Stimulated activated CD4-positive, alpha-beta T cell treated with anti-CD3 and anti-CD28 coated beads, Interleukin-1b, Interleukin-23, amount 100 ng/mL, for 1 hour (primary cell): ENCODE measurements around the gene ST8SIA6.
A peak's percentile ranks its signal among the peaks of the same experiment; 100 is the strongest.
"Not testable (repeated sequence)": the region's sequence is repeated elsewhere in the genome, so short reads cannot be mapped to it uniquely, and the experiment has no call there.

Source experiments
- DNase-seq, 2 donors: peaks; one replicate each; pipeline ENCODE4 v3.0.0-alpha.2; 2020; ENCODE audit warnings: low read depth in 2 of 2

ST8SIA6 gene

GRCh38 chr10:17427201-17427600, 27.2 kb downstream of the ST8SIA6 start:
- DNase-seq, result no peak

DNA sequence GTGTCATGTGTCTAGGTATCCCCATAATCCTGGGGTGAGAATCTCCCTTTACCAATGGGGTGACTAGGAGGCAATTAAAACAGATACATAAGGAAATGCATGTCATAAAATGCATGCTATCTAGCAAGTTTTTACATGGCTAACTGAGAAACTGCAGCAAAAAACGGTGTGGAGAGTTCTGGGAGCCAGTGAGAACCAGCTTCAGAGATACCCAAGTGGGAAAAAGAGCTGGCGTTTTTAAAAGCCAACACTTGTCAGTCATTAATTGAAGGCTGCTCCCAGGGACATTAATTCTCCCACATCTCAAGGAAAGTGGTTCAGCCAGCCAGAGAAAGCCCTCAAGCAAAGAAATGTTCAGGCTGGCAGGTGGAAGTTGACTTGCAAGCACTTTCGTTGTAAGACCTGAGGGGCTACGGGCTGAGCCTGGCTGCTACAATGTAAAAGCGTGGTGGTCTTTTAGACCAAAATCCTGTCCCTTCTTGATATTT, 28.1 kb downstream of the ST8SIA6 start:
- DNase-seq, result no peak

DNA sequence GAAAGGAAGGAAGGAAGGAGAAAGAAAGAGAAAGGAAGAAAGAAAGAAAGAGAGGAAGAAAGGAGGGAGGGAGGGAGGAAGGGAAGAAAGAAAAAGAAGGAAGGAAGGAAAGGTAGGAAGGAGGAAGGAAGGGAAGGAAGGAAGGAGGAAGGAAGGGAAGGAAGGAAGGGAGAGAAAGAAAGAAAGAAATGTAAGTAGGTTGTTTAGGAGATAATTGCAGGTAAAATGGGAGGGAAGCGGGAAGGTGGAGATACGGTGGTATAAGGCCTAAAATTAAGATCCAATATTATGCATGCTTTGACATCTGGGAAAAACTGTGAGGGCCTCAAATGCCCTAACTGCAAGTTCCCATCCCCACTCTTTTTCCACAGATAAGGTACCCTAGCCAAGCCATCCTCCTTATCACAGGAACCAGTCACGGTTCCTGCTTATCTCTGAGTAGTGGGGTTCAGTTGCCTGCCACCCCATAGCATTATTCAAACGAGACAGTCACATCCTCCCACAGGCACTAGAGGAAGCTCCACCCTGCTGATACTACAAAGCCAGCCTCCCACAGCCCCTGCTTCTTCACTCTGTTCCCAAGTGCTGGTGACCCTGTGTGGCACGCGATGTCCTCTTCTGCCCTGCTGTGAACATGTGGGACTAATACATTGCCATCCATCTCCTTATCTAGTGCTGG, 28.7 kb downstream of the ST8SIA6 start:
- DNase-seq, result peak in 1 of 2 donors; percentile 15

GRCh38 chr10:17423632-17424186, 30.7 kb downstream of the ST8SIA6 start:
- DNase-seq, result no peak

- DNase-seq, result no peak
Measured at GRCh38 chr10:17422931-17423330, 31.5 kb downstream of the ST8SIA6 start.

GRCh38 chr10:17418249-17418648, 36.1 kb downstream of the ST8SIA6 start:
- no peak for DNase-seq

GRCh38 chr10:17416442-17417211, 37.8 kb downstream of the ST8SIA6 start:
- no peak for DNase-seq

DNA sequence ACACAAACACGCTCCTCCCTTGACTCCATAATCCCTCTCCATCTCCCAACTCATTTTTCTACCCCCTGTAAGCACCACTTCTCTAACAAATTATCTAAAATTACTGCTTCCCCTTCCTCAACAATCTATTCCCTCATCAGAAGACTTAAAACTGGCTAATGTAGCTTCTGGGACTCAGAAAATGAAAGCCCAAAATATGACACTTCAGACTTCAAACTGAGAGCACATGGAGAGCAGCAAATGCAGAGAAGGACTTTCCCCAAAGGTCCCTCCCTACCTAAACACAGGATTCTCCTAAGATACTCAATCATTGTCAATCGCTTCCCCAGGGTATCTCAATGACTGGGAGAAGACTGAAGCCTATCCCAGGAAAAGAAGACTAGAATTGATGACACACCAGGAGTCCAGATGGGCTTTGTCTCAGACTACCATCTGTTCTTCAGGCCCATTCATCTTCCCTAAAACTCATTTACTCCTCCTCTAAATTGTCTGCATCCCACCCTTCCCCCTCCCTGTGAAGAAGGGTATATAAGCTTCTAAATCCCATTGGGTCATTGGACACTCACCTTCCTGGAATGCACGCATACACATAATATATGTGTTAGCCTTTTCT, 39.2 kb downstream of the ST8SIA6 start:
- DNase-seq, result no peak

DNA sequence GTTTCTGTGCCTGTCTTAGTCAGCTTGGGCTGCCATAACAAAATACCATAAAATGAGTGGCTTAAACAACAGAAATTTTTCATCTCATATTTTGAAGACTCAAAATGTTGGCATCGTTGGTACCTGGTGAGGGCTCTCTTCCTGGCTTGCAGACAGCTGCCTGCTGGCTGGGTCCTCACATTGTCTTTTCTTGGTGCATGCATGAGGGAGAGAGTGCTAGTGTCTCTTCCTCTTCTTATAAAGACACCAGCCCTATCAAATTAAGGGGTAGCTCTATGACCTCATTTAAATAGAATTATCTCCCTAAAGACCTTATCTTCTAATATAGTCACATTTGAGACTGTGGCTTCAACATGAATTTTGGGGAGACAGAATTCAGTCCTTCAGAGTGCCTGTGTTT, 39.9 kb downstream of the ST8SIA6 start:
- no peak for DNase-seq

- no peak for DNase-seq
Measured at GRCh38 chr10:17413876-17414275, 40.5 kb downstream of the ST8SIA6 start.

DNA sequence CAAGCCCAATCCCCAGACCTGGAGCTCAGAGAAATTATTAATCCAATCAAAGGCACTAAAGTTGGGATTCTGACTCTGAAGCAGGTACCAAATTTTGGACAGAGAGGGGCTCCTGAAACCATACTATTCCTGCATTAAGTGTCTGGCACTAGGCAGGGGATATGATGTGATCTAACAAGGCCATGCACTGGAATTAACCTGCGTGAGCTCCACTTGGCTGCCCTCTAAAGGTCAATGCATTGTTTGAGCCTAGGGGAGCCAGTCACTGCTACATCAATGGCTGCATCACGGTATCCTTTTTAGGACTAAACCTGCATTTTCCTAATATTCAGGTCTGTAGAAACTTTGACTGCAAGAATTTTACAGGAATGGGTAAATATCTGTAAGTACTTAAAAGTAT, 42.1 kb downstream of the ST8SIA6 start:
- DNase-seq, result no peak

GRCh38 chr10:17410907-17411306, 43.5 kb downstream of the ST8SIA6 start:
- no peak for DNase-seq

DNA sequence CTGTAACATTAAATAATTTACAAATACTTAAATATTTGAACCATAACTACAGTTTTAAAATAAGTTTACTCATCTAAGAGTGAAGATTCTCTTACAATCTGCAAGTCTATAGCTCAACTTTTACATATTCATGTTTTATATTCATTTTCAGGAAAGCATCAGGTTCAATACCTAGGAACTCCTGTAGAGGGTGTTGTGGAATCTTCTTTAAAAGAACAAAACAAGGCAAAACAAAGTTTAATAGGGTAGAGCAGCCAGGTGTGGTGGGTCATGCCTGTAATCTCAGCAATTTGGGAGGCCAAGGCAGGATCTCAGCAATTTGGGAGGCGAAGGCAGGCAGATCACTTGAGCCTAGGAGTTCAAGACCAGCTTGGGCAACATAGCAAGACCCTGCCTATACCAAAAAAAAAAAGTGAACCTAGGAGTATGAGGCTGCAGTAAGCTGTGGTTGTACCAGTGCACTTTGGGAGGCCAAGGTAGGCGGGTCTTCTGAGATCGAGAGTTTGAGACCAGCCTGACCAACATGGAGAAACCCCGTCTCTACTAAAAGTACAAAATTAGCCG, 45.1 kb downstream of the ST8SIA6 start:
- DNase-seq, result no peak

DNA sequence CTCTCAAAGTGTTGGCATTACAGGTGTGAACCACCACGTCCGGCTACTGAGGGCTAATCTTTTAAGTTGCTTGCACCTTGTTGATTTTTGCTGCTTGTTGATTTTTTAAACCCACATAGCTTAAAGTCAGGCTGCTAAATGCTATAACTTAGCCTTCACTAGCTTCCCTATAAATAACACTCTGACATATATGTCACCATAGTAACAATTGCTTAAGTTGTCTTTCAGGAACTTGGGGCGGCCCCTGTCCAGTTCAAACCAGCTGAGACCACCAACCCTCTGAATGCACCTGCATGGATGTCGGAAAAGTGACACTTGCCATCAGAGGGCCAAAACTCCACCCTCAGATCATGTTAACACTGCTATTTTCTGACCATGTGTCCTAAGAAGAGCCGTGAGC, 47.3 kb downstream of the ST8SIA6 start:
- DNase-seq, result no peak

- no peak for DNase-seq
Measured at GRCh38 chr10:17406036-17406834, 48.2 kb downstream of the ST8SIA6 start.

- no peak for DNase-seq
Measured at GRCh38 chr10:17403161-17403560, 51.2 kb downstream of the ST8SIA6 start.

GRCh38 chr10:17402040-17402439, 52.4 kb downstream of the ST8SIA6 start:
- DNase-seq, result not testable (repeated sequence)

DNA sequence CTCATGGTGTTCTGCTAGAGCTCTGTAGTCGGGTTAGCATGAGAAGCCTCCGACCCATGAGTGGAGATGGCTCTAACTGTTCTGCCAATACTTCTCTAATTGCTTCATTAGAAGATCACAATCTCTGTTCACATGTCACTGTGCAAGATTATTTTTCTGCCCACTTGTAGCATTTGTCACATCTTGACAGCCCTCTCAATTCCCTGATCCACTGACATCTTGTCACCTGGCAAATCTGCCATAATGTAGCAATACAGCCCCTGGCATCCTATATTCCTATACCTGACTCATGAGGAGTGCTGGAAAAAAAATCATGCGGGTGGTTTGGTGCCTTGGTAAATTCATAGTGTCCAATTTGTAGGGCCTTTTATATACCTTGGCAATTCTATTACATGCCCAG, 58.4 kb downstream of the ST8SIA6 start:
- DNase-seq, result no peak

DNA sequence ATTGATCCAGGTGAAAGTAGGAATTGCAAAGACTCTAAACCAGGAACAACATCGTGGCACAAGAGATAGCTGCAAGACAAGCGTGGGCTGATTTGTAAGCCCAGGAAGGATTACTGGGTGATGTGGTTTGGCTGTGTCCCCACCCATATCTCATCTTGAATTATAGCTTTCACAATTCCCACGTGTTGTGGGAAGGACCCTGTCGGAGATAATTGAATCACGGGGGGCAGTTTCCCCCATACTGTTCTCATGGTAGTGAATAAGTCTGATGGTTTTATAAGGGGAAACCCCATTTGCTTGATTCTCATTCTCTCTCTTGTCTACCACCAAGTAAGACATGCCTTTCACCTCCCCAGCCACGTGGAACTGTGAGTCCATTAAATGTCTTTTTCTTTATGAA, 59.5 kb downstream of the ST8SIA6 start:
- DNase-seq, result no peak

DNA sequence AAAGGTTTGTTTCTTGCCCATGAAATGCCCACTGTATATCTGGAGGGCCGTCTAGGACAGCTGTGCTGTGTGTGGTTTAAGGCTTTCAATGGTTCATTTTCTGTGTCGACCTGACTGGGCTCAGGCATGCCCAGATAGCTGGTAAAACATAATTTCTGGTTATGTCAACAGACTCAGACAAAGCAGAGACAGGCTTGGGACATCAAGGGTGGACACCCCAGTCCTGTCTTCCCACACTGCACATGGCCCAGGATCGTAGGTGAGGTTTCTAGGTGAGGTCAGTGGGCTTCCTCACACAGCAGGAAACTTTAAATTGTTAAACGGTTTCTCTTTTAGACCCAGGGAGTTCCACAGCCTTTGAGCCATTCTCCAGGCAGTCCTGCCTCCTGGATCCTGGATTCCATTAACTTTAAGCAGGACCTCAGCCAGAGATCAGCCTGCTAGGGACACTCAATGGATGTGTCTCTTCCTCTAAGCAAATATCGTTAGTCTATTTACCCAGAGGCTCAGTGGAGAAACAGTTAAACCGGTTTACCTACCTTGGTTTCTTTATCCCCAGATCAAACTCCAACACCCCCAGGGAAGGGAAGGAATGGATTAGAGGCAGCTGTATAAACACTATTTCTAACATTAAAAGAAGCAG, 66.4 kb downstream of the ST8SIA6 start:
- no peak for DNase-seq

- DNase-seq, result no peak
Measured at GRCh38 chr10:17386616-17387075, 67.7 kb downstream of the ST8SIA6 start.
